Kidney epithelial cell (primary cell): ENCODE results near the gene ZNF597. TPM values are rescaled to one million over a fixed set of nuclear protein-coding genes. Genes with fewer than 3 reads are reported as not detected.

Source experiments
- DNase-seq: peaks from one replicate; pipeline ENCODE4 v3.0.0-alpha.2; 2010; ENCODE audit warnings: low read depth
- H3K27me3 ChIP-seq: 2 replicates; pipeline ENCODE4 v1.6.0; 2011; ENCODE audit warnings: low read length; ENCODE audit not compliant: control insufficient read depth, insufficient read depth
- H3K36me3 ChIP-seq: 2 replicates; pipeline ENCODE4 v1.5.1; 2011; ENCODE audit warnings: low read length; ENCODE audit not compliant: control insufficient read depth, insufficient read depth
- H3K4me3 ChIP-seq: 2 replicates; pipeline ENCODE4 v1.5.1; 2011; ENCODE audit warnings: low read depth, mild to moderate bottlenecking, control low read depth, low read length
- CTCF ChIP-seq: IDR thresholded peaks from 2 replicates; pipeline ENCODE4 v1.5.1; 2011; ENCODE audit warnings: mild to moderate bottlenecking, moderate library complexity, low read length, control low read depth, inconsistent platforms; ENCODE audit not compliant: insufficient read depth, poor library complexity, severe bottlenecking
- total RNA-seq: library from RNA; depleted of rRNA; stranded (reverse); fragments of >200 nt; gene quantifications from 2 replicates; pipeline ENCODE4 v1.2.3, GENCODE V29; 2015

The ZNF597 gene
- 1.7 and 2.9 TPM in 2 replicates for total RNA-seq

- peak; percentile 79 for DNase-seq
Measured at GRCh38 chr16:3443108-3444031, at the start of gene ZNF597, which contains the start of gene NAA60. TSS of gene ZNF597 (minus strand) at chr16:3443504. CDS start at chr16:3443153, 351 bp downstream. TSS of gene NAA60 (plus strand) at chr16:3443680. CDS start at chr16:3476228, 32,548 bp downstream.

DNA sequence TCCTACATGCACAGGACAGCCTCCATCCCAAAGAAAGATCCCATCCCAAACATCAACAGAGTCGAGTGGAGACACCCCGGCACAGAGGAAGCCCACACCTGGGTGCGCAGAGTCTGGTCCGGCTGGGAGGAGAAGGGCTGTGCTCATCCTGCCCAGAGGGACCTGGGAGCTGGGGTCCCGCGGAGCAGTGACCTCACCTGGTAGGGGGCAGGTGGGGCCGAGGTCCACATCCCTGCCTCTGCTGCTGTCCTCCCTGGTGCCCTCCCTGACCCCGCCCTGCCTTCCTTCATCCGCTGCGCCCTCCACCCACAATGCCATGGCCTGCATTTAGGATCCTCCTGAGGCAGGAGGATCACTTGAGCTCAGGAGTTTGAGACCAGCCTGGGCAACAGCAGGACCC, 49.1 kb upstream of the ZNF597 start:
- DNase-seq = no peak
- Histone ChIP-seq H3K4me3 (no peak overlapping the region), H3K36me3 (no peaks in the 10 kb centered on the region), H3K27me3 (no peaks in the 10 kb centered on the region)
- TF ChIP-seq CTCF = no peak

More at GRCh38 chr16:3443108-3444031, at the start of gene ZNF597, which contains the start of gene NAA60:
- Histone ChIP-seq H3K27me3 (no peaks in the 10 kb centered on the region), H3K36me3 (no peaks in the 10 kb centered on the region), H3K4me3 (peak within 1 kb of the TSS; percentile 80)
- TF ChIP-seq CTCF = no peak

- Histone ChIP-seq H3K27me3 (no peaks in the 10 kb centered on the region), H3K36me3 (no peaks in the 10 kb centered on the region), H3K4me3 (no peak overlapping the region)
- DNase-seq = no peak
- no peak for TF ChIP-seq CTCF
Measured at GRCh38 chr16:3490911-3491629, 47.8 kb upstream of the ZNF597 start.

DNA sequence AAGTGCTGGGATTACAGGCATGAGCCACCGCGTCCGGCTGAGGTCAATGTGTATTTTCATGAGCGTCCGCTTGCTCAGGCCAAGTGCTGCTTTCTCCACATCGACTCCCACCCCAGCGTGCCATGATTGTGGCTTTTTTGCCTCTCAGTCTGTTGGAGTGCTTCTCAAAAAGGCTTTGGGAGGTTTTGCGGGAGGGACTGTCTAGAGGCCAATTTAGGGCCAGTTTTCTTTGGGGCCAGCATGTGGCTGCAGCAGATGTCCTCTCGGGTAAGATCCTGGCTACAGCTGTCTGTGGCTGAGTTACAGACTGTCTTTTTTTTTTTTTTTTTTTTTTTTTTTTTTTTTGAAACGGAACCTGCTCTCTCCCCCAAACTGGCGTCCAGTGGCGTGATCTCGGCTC, 45.5 kb upstream of the ZNF597 start:
- H3K36me3 ChIP-seq = peaks cover 4% of the 10 kb centered on the region
- no peak overlapping the region for H3K4me3 ChIP-seq
- no peak for DNase-seq
- no peaks in the 10 kb centered on the region for H3K27me3 ChIP-seq
- TF ChIP-seq CTCF = no peak

DNA sequence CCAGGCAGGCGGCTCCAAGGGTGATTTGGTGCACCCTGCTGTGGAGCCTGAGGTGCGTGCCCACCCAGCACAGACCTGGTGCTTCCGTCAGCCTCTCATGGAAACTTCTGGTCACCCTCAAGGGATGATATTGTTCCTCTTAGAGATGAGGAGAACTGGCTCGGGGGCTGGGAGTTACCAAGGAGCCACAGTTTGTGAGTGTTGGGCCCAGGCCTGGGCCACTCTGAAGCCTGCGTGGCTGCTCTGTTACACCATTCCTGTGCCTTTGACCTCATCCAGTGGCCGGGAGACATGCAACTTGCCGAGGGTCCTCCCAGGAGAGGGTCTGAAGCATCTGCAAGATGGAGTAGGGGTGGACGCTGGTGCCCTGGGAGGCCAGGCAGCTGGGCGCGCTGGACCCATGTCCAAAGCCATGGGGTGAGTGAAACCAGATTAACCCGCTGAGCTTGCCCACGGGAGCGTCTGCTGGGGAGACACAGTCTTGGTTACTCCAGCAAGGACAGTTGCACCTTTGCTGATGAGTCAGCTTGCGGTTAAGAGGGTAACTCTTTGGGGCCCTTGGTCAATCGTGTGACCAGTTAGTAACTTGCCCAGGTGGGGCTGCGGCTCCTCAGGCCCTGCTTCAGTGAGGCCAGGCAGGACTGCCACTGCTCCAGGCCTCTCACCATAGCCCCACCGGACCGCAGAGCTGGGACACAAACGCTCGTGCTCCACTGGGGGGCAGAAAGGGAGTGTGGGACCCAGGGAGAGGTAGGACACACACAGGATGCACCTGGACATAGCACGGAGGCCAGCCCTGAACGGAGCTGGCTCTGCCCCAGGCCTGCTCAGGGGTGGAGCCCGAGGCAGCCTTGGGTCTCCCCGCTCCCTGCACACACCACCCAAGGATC, 44.5 kb upstream of the ZNF597 start:
- TF ChIP-seq CTCF = no peak
- H3K36me3 ChIP-seq = peaks cover 5% of the 10 kb centered on the region
- no peaks in the 10 kb centered on the region for H3K27me3 ChIP-seq
- no peak for DNase-seq
- H3K4me3 ChIP-seq = no peak overlapping the region
